ENCODE measurements around the gene LUZP4.

- TF ChIP-seq CTCF (conservative IDR thresholded peaks at IDR 0.05; ENCODE audit: low read length) (no peak), EZH2phosphoT487 (IDR thresholded peaks at IDR 0.05; ENCODE audit: borderline replicate concordance, low read depth, low read length) (no peak)
These were observed 55.5 kb downstream of the LUZP4 start for GRCh38 chrX:115344885-115345614.
